Astrocyte (in vitro differentiated cells and primary cell): ENCODE measurements around the gene SPRR1B.

Source experiments
- CTCF ChIP-seq: IDR thresholded peaks from 2 replicates; pipeline ENCODE4 v1.5.1; 2011; ENCODE audit warnings: low read depth, mild to moderate bottlenecking, inconsistent platforms, low read length, moderate library complexity; ENCODE audit not compliant: insufficient read depth
- EZH2 ChIP-seq: IDR thresholded peaks from 2 replicates; pipeline ENCODE4 v1.6.1; 2012; ENCODE audit warnings: mild to moderate bottlenecking, low read length, inconsistent platforms; ENCODE audit not compliant: insufficient read depth

- TF ChIP-seq CTCF (no peak), EZH2 (no peak)
Measured at GRCh38 chr1:153030895-153031294, at the start of gene SPRR1B.
